Measurements from ENCODE around the gene NPY4R2.
"Not testable (repeated sequence)": the region's sequence is repeated elsewhere in the genome, so short reads cannot be mapped to it uniquely, and the experiment has no call there.

DNA sequence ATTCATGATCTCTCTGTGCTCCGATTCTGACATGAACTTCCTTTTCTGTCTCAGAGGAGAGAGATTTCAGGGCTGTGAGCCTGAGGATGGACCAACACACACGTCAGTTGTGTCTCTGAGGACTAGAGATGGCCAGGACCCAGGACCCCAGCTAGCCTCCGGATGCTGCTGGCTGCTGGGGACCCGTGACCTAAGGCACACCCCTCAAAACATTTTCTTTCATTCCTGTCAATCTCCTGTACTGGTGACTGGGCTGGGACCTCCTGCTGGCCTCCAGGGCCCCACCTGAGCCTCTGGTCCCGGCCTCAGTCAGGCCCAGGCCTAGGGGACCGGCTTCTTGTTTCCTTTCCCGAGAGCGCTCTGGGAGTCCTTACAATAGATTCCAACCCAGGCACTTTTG is 38.7 kb downstream of the NPY4R2 start:
- TF ChIP-seq POLR2A (IDR thresholded peaks at IDR 0.05): not testable (repeated sequence)
- TF ChIP-seq, protein P1, sequence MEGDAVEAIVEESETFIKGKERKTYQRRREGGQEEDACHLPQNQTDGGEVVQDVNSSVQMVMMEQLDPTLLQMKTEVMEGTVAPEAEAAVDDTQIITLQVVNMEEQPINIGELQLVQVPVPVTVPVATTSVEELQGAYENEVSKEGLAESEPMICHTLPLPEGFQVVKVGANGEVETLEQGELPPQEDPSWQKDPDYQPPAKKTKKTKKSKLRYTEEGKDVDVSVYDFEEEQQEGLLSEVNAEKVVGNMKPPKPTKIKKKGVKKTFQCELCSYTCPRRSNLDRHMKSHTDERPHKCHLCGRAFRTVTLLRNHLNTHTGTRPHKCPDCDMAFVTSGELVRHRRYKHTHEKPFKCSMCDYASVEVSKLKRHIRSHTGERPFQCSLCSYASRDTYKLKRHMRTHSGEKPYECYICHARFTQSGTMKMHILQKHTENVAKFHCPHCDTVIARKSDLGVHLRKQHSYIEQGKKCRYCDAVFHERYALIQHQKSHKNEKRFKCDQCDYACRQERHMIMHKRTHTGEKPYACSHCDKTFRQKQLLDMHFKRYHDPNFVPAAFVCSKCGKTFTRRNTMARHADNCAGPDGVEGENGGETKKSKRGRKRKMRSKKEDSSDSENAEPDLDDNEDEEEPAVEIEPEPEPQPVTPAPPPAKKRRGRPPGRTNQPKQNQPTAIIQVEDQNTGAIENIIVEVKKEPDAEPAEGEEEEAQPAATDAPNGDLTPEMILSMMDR (IDR thresholded peaks at IDR 0.05): not testable (repeated sequence)
